OCI-LY1 (cell line): ENCODE results near the gene MUC2.

Source experiments
- H2AFZ ChIP-seq: fragments of 200-600 bp; sonication (generic), shearing (Covaris generic); 2 replicates; pipeline ENCODE4 v1.6.0; 2014; ENCODE audit warnings: antibody characterized with exemption, mild to moderate bottlenecking, low read length
- H3F3A ChIP-seq: fragments of 200-600 bp; sonication (generic), shearing (Covaris generic); 2 replicates; pipeline ENCODE4 v1.6.0; 2014; ENCODE audit warnings: mild to moderate bottlenecking, antibody characterized with exemption, low read length, moderate library complexity; ENCODE audit not compliant: insufficient read depth
- H3K27ac ChIP-seq: fragments of 200-600 bp; sonication (generic); 2 replicates; pipeline ENCODE4 v1.5.1; 2014; ENCODE audit warnings: low read length, mixed run types, mild to moderate bottlenecking, low read depth; ENCODE audit not compliant: poor library complexity, severe bottlenecking
- H3K27me3 ChIP-seq: fragments of 200-600 bp; sonication (generic); 2 replicates; pipeline ENCODE4 v1.6.0; 2014; ENCODE audit warnings: antibody characterized with exemption, mild to moderate bottlenecking, low read length, moderate library complexity; ENCODE audit not compliant: insufficient read depth
- H3K36me3 ChIP-seq: fragments of 200-600 bp; sonication (generic); 2 replicates; pipeline ENCODE4 v1.6.1; 2014; ENCODE audit warnings: mild to moderate bottlenecking, antibody characterized with exemption, low read length, moderate library complexity, mixed read lengths; ENCODE audit not compliant: insufficient read depth
- H3K4me1 ChIP-seq: fragments of 200-600 bp; sonication (generic); 2 replicates; pipeline ENCODE4 v1.5.1; 2014; ENCODE audit warnings: mild to moderate bottlenecking, low read length, moderate library complexity; ENCODE audit not compliant: insufficient read depth, severe bottlenecking
- H3K4me2 ChIP-seq: fragments of 200-600 bp; sonication (generic), shearing (Covaris generic); 2 replicates; pipeline ENCODE4 v1.6.1; 2014; ENCODE audit warnings: low read length
- H3K4me3 ChIP-seq: fragments of 200-600 bp; sonication (generic); 2 replicates; pipeline ENCODE4 v1.5.1; 2014; ENCODE audit warnings: low read length, low read depth, mild to moderate bottlenecking, mixed read lengths; ENCODE audit not compliant: poor library complexity, severe bottlenecking
- H3K79me2 ChIP-seq: fragments of 200-600 bp; shearing (Covaris generic); 2 replicates; pipeline ENCODE4 v1.6.1; 2016; ENCODE audit warnings: mixed run types, low read length, mixed read lengths; ENCODE audit not compliant: insufficient read depth
- H3K9ac ChIP-seq: fragments of 200-600 bp; sonication (generic), shearing (Covaris generic); 2 replicates; pipeline ENCODE4 v1.6.1; 2014; ENCODE audit warnings: mild to moderate bottlenecking, low read length, mixed read lengths
- H3K9me2 ChIP-seq: fragments of 200-600 bp; sonication (generic), shearing (Covaris generic); 2 replicates; pipeline ENCODE4 v1.6.1; 2014; ENCODE audit warnings: low read depth, mild to moderate bottlenecking, low read length, mixed read lengths
- H3K9me3 ChIP-seq: fragments of 200-600 bp; shearing (Covaris generic); 2 replicates; pipeline ENCODE4 v1.6.1; 2014; ENCODE audit warnings: low read length, mixed read lengths
- H4K20me1 ChIP-seq: fragments of 200-600 bp; sonication (generic), shearing (Covaris generic); 2 replicates; pipeline ENCODE4 v1.6.0; 2016; ENCODE audit warnings: mild to moderate bottlenecking, low read length; ENCODE audit not compliant: insufficient read depth
- EZH2 ChIP-seq: fragments of 200-600 bp; sonication (generic), shearing (Covaris generic); IDR thresholded peaks from 2 replicates; pipeline ENCODE4 v1.8.0; 2017; ENCODE audit warnings: borderline replicate concordance, mixed run types, mild to moderate bottlenecking, antibody characterized with exemption, low read length, moderate library complexity, mixed read lengths
- TF ChIP-seq, protein P1 (sequence below): fragments of 200-600 bp; sonication (generic), shearing (Covaris generic); IDR thresholded peaks from 2 replicates; pipeline ENCODE4 v1.5.1; 2017; ENCODE audit warnings: mild to moderate bottlenecking, antibody characterized with exemption, low read length, moderate library complexity, mixed read lengths

MUC2 gene

DNA sequence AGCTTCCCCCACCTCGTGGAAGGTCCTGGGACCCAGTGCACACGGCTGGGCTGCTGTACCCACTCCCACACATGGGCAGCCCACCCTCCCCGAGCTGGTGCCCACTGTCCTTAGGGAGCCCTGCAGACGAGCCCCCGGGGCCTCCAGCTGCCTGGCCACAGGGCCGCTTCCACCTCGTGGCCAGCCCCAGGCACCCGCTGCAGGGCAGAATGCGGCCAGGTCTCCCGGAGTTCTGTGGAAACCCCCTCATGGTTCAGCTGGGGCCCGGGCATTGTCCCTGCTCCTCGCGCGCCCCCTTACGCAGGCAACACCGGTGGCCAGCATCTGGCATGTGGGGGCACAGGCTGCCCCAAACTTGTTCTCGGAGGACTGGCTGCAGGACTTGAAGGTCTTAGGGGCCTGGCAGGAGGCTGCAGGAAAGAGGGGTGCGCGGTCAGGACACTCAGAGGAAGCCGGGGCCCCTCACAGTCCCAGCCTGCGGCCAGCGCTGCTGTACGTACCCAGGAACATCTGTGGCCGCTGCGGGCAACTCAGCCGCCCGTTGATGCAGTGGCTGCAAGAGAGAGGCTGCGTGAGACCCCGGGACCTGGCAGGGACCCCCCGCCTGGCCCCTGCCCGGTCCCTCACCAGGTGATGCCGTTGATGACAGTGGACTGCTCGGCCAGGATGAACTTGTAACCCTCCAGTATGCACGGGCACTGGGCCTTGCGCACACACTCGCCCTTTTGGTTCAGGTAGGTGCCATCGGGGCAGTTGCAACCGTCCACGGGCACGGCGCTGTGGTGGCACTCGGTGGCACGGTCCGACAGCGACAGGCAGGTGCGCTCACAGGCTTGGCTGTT lies 47.8 kb upstream of the MUC2 start:
- Histone ChIP-seq H3F3A (no peaks in the 10 kb centered on the region), H4K20me1 (no peaks in the 10 kb centered on the region), H3K27me3 (no peaks in the 10 kb centered on the region)

DNA sequence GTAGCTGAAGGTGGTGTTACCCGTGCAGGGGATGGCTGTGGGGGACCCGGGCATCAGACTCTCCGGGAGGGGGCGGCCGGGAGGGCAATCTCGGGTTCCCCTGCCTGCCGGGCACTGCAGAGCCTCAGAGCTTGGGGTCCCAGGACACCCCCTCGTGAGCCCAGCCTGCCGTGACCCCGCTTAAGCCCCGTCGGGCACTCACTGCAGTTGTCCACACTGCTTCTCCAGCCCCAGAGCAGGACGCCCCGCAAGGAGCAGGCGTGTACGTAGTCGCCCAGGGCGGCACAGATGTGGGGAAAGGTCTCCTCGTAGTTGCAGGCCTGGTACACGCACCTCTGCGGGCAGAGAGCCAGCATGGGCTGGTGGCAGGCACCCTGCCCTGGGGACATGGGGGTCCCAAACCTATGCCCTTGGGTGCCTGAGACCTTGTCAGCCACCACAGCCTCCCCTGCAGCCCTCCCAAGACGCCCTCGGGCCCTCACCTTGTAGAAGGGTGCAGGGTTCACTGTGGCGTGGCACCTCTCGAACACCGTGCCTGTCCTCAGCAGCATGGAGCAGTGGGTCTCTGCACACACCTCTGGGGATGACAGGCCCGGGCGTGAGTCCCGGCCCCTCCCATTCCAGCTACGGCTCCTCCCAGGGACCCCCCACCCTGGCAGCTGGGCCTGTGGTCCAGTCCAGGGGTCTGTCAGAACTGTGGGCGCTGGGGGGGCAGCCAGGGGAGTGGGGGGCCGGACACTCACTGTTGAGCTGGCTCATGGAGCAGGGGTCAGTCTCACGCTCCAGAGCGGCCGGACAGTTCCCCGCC lies 47.0 kb upstream of the MUC2 start:
- Histone ChIP-seq H3K9ac (no peak overlapping the region), H3K79me2 (no peaks in the 10 kb centered on the region), H3K9me3 (no peaks in the 10 kb centered on the region), H3F3A (no peaks in the 10 kb centered on the region), H3K27me3 (no peaks in the 10 kb centered on the region), H3K27ac (no peak overlapping the region), H3K4me3 (no peak overlapping the region), H3K4me2 (no peak overlapping the region), H3K4me1 (no peaks in the 10 kb centered on the region), H2AFZ (no peak overlapping the region), H3K36me3 (no peaks in the 10 kb centered on the region), H4K20me1 (no peaks in the 10 kb centered on the region), H3K9me2 (no peaks in the 10 kb centered on the region)
- no peak for TF ChIP-seq EZH2
- TF ChIP-seq, protein P1, sequence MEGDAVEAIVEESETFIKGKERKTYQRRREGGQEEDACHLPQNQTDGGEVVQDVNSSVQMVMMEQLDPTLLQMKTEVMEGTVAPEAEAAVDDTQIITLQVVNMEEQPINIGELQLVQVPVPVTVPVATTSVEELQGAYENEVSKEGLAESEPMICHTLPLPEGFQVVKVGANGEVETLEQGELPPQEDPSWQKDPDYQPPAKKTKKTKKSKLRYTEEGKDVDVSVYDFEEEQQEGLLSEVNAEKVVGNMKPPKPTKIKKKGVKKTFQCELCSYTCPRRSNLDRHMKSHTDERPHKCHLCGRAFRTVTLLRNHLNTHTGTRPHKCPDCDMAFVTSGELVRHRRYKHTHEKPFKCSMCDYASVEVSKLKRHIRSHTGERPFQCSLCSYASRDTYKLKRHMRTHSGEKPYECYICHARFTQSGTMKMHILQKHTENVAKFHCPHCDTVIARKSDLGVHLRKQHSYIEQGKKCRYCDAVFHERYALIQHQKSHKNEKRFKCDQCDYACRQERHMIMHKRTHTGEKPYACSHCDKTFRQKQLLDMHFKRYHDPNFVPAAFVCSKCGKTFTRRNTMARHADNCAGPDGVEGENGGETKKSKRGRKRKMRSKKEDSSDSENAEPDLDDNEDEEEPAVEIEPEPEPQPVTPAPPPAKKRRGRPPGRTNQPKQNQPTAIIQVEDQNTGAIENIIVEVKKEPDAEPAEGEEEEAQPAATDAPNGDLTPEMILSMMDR: no peak

More for the DNA sequence above, 47.8 kb upstream of the MUC2 start:
- no peak overlapping the region for H3K4me2 ChIP-seq
- H3K9me3 ChIP-seq: no peaks in the 10 kb centered on the region
- H3K27ac ChIP-seq: no peak overlapping the region
- H3K9ac ChIP-seq: no peak overlapping the region
- H3K4me1 ChIP-seq: no peaks in the 10 kb centered on the region
- no peaks in the 10 kb centered on the region for H3K79me2 ChIP-seq
- no peak overlapping the region for H2AFZ ChIP-seq
- TF ChIP-seq EZH2: no peak
- TF ChIP-seq, protein P1: no peak
- H3K4me3 ChIP-seq: no peak overlapping the region
- no peaks in the 10 kb centered on the region for H3K9me2 ChIP-seq
- no peaks in the 10 kb centered on the region for H3K36me3 ChIP-seq

DNA sequence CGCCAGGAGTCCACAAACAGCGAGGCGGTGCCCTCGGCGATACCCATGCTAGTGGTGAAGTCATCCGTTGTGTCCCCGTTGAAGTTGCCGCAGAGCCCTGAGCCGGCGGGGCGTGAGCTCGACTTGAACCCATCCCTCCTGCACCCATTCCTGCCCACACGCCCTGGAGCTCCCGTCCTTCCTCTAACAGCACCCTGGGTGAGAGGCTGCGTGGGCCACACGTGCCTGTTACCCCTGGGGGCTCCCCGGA lies 46.5 kb upstream of the MUC2 start:
- Histone ChIP-seq H3K9me2 (no peaks in the 10 kb centered on the region), H3K9me3 (no peaks in the 10 kb centered on the region), H3K9ac (no peak overlapping the region), H3K79me2 (no peaks in the 10 kb centered on the region), H3K27me3 (no peaks in the 10 kb centered on the region), H3F3A (no peaks in the 10 kb centered on the region), H3K4me3 (no peak overlapping the region), H3K36me3 (no peaks in the 10 kb centered on the region), H3K27ac (no peak overlapping the region), H3K4me1 (no peaks in the 10 kb centered on the region), H4K20me1 (no peaks in the 10 kb centered on the region), H3K4me2 (no peak overlapping the region), H2AFZ (no peak overlapping the region)
- TF ChIP-seq EZH2: no peak
- TF ChIP-seq, protein P1: no peak
